ENCODE measurements around the gene TERF2IP. TPM values are rescaled to one million over a fixed set of nuclear protein-coding genes. Genes with fewer than 3 reads are reported as not detected.

Gene TERF2IP
- total RNA-seq, result 100 to 1,000 TPM in 1 of 2 donors, 10 to 100 TPM in 1; 89.7 to 116 TPM

- intact Hi-C loops (cut with DNase I), result loop anchor here (5.0 kb wide), 1 partner anchor 80 kb away; the partner anchor contains the start of gene GABARAPL2
- peak; percentile 99 for TF ChIP-seq POLR2AphosphoS5 (IDR thresholded peaks at IDR 0.05)
- peak; percentile 98 for TF ChIP-seq POLR2A (IDR thresholded peaks at IDR 0.05)
- TF ChIP-seq CTCF (IDR thresholded peaks at IDR 0.05), result peak in 1 of 4 experiments; percentile 20
- WGBS, result under 1% methylated on average over 62 of the region's 76 CpGs
- H3K27me3 ChIP-seq (replicated peaks; ENCODE audit: insufficient read depth), result no peaks in the 10 kb centered on the region
- no peaks in the 10 kb centered on the region for H3K9me3 ChIP-seq
- H3K27ac ChIP-seq, result peak within 1 kb of the TSS; percentile 97 to 99
- peak within 1 kb of the TSS; percentile 94 to 97 for H3K4me3 ChIP-seq
- peak; percentile 94 for DNase-seq (ENCODE audit: low spot score)
- H3K36me3 ChIP-seq, result peaks cover 0 to 7% of the 10 kb centered on the region in 2 donors
- H3K4me1 ChIP-seq (replicated peaks), result peaks cover 13% of the 10 kb centered on the region
These were observed at the start of gene TERF2IP, which contains the start of gene KARS1 for GRCh38 chr16:75647492-75648264. Gene TERF2IP, plus strand, starts transcription at chr16:75647773. Its CDS starts 110 bp downstream, at chr16:75647883. Gene KARS1, minus strand, starts transcription at chr16:75647665. Its CDS starts 26 bp downstream, at chr16:75647639.

- TF ChIP-seq POLR2A (IDR thresholded peaks at IDR 0.05) (no peak), CTCF (IDR thresholded peaks at IDR 0.05) (no peak), POLR2AphosphoS5 (IDR thresholded peaks at IDR 0.05) (peak; percentile 71)
- H3K4me1 ChIP-seq (replicated peaks), result no peaks in the 10 kb centered on the region
- DNase-seq (ENCODE audit: low spot score), result peak; percentile 10
- 59% methylated on average over 6 of the region's 6 CpGs for WGBS
- no peaks in the 10 kb centered on the region for H3K27me3 ChIP-seq (replicated peaks; ENCODE audit: insufficient read depth)
- intact Hi-C loops (cut with DNase I), result no loop called here
- H3K36me3 ChIP-seq, result no peaks in the 10 kb centered on the region
- no peak overlapping the region for H3K4me3 ChIP-seq
- no peaks in the 10 kb centered on the region for H3K9me3 ChIP-seq
- H3K27ac ChIP-seq, result peak overlapping the region; percentile 69 to 80
These were observed 47.9 kb upstream of the TERF2IP start for GRCh38 chr16:75599452-75600277.

- H3K4me1 ChIP-seq (replicated peaks), result no peaks in the 10 kb centered on the region
- DNase-seq (ENCODE audit: low spot score), result no peak
- no peaks in the 10 kb centered on the region for H3K9me3 ChIP-seq
- H3K4me3 ChIP-seq, result no peak overlapping the region
- no peaks in the 10 kb centered on the region for H3K27me3 ChIP-seq (replicated peaks; ENCODE audit: insufficient read depth)
- 64% methylated on average over 4 of the region's 4 CpGs for WGBS
- H3K27ac ChIP-seq, result no peak overlapping the region
- TF ChIP-seq CTCF (IDR thresholded peaks at IDR 0.05) (no peak), POLR2A (IDR thresholded peaks at IDR 0.05) (no peak), POLR2AphosphoS5 (IDR thresholded peaks at IDR 0.05) (no peak)
- no peaks in the 10 kb centered on the region for H3K36me3 ChIP-seq
- intact Hi-C loops (cut with DNase I), result no loop called here
These were observed 44.3 kb upstream of the TERF2IP start for GRCh38 chr16:75603241-75603640.

GRCh38 chr16:75606507-75606906 is 41.1 kb upstream of the TERF2IP start:
- WGBS, result 93% methylated on average over 1 of the region's 1 CpG
- no peak overlapping the region for H3K27ac ChIP-seq
- TF ChIP-seq POLR2AphosphoS5 (IDR thresholded peaks at IDR 0.05) (no peak), CTCF (IDR thresholded peaks at IDR 0.05) (no peak), POLR2A (IDR thresholded peaks at IDR 0.05) (no peak)
- no peaks in the 10 kb centered on the region for H3K4me1 ChIP-seq (replicated peaks)
- H3K27me3 ChIP-seq (replicated peaks; ENCODE audit: insufficient read depth), result no peaks in the 10 kb centered on the region
- DNase-seq (ENCODE audit: low spot score), result no peak
- intact Hi-C loops (cut with DNase I), result no loop called here
- H3K4me3 ChIP-seq, result no peak overlapping the region
- peaks cover 0 to under 1% of the 10 kb centered on the region in 2 donors for H3K36me3 ChIP-seq
- no peaks in the 10 kb centered on the region for H3K9me3 ChIP-seq
